K562 (cell line): Measurements from ENCODE around the gene SNRPD2. TPM values are rescaled to one million over a fixed set of nuclear protein-coding genes. Genes with fewer than 3 reads are reported as not detected.

Experiments used
- ATF7 ChIP-seq: fragments of 450-650 bp; IDR thresholded peaks from 2 replicates; pipeline ENCODE4 v1.7.1; 2014; ENCODE audit warnings: mild to moderate bottlenecking, moderate library complexity
- ESRRA ChIP-seq: fragments of 450-650 bp; IDR thresholded peaks from 2 replicates; pipeline ENCODE4 v1.6.1; 2014; ENCODE audit warnings: low read depth, mild to moderate bottlenecking, moderate library complexity, borderline replicate concordance
- KLF13 ChIP-seq: fragments of 450-650 bp; IDR thresholded peaks from 2 replicates; pipeline ENCODE4 v1.6.1; 2016; ENCODE audit warnings: missing genetic modification characterization, low read depth, mild to moderate bottlenecking, missing compliant biosample characterization, moderate library complexity, borderline replicate concordance
- NR2C2 ChIP-seq, 2 experiments: fragments of 200-800 bp in 1 of 2; sonication (Bioruptor generic) in 1 of 2; sonication (generic) in 1 of 2; formaldehyde crosslinking in 1 of 2; IDR thresholded peaks; 2 replicates each; pipeline versions ENCODE4 v1.6.1 to v1.8.0; 2016 to 2022; ENCODE audit warnings: mild to moderate bottlenecking in 1 of 2, missing compliant biosample characterization in 1 of 2, missing genetic modification characterization in 1 of 2, missing genetic modification reagents in 1 of 2
- POLR2B ChIP-seq: fragments of 450-650 bp; IDR thresholded peaks from 2 replicates; pipeline ENCODE4 v1.6.1; 2018; ENCODE audit warnings: low read depth; ENCODE audit not compliant: partially characterized antibody
- PRPF4 ChIP-seq: fragments of 200-400 bp; formaldehyde crosslinking; IDR thresholded peaks from one replicate; pipeline ENCODE4 v1.6.1; 2017; ENCODE audit warnings: low read length, low read depth, mild to moderate bottlenecking; ENCODE audit not compliant: insufficient read depth, poor library complexity, severe bottlenecking
- PTBP1 ChIP-seq: fragments of 200-400 bp; formaldehyde crosslinking; IDR thresholded peaks from 2 replicates; pipeline ENCODE4 v1.6.1; 2017; ENCODE audit warnings: low read depth, low read length
- RBM25 ChIP-seq: fragments of 200-400 bp; formaldehyde crosslinking; IDR thresholded peaks from 2 replicates; pipeline ENCODE4 v1.6.1; 2018; ENCODE audit warnings: low read length, low read depth, moderate library complexity; ENCODE audit not compliant: severe bottlenecking
- SAFB ChIP-seq: fragments of 200-400 bp; formaldehyde crosslinking; IDR thresholded peaks from 2 replicates; pipeline ENCODE4 v1.6.1; 2017; ENCODE audit warnings: low read depth, low read length, borderline replicate concordance
- TRIM28 ChIP-seq: fragments of 450-650 bp; IDR thresholded peaks from 2 replicates; pipeline ENCODE4 v1.6.1; 2017
- ZNF175 ChIP-seq: fragments of 200-800 bp; sonication (Bioruptor generic); IDR thresholded peaks from 2 replicates; pipeline ENCODE4 v1.6.1; 2016; ENCODE audit warnings: low read depth, mild to moderate bottlenecking, missing genetic modification characterization, missing compliant biosample characterization
- ZNF384 ChIP-seq: IDR thresholded peaks from 2 replicates; pipeline ENCODE4 v1.6.1; 2012; ENCODE audit warnings: low read depth, low read length, improper control_type of control experiment
- ZNF431 ChIP-seq: sonication (generic); formaldehyde crosslinking; IDR thresholded peaks from 2 replicates; pipeline ENCODE4 v1.8.0; 2022; ENCODE audit warnings: mild to moderate bottlenecking, missing genetic modification reagents
- polyA plus RNA-seq, 8 experiments: library from polyadenylated mRNA; depleted of rRNA in 4 of 8; stranded (reverse) in 5 of 8; unstranded in 3 of 8; fragments of >200 nt; fragmentation: Nextera tagmentation in 2 of 8; fragmentation: Illumina TruSeq in 1 of 8; extraction: Ambion mirVana in 2 of 8; extraction: Trizol in 1 of 8; gene quantifications; 2 replicates each; pipeline versions ENCODE4 v1.2.1 to v1.2.3, GENCODE V29; 2011 to 2014; ENCODE audit warnings: inconsistent platforms in 1 of 8, missing spikeins in 1 of 8
- total RNA-seq, 7 experiments: library from RNA; depleted of rRNA in 6 of 7; stranded (reverse); fragments of >200 nt in 6 of 7; fragmentation: Illumina TruSeq in 2 of 7; extraction: Trizol in 2 of 7; gene quantifications; 2 replicates each; pipeline versions ENCODE4 v1.2.1 to v1.2.3, GENCODE V29; 2011 to 2021; ENCODE audit warnings: low replicate concordance in 1 of 7
- TF ChIP-seq, protein P1 (sequence below): fragments of 450-650 bp; IDR thresholded peaks from 2 replicates; pipeline ENCODE4 v1.6.1; 2017; ENCODE audit warnings: antibody characterized with exemption, mild to moderate bottlenecking
- TF ChIP-seq, protein P2 (sequence below), 3 experiments: fragments of 200-800 bp in 1 of 3; fragments of 250-450 bp in 1 of 3; fragments of 450-650 bp in 1 of 3; sonication (Bioruptor Pico) in 1 of 3; sonication (Bioruptor generic) in 1 of 3; formaldehyde crosslinking in 1 of 3; IDR thresholded peaks; 2 replicates each; pipeline versions ENCODE4 v1.6.1 to v1.8.0; 2016 to 2022; ENCODE audit warnings: mild to moderate bottlenecking in 2 of 3, missing genetic modification characterization in 2 of 3, missing compliant biosample characterization in 1 of 3, moderate library complexity in 1 of 3
- TF ChIP-seq, protein P3 (sequence below), 2 experiments: IDR thresholded peaks; 2 replicates each; pipeline ENCODE4 v1.6.1; 2011; ENCODE audit warnings: borderline replicate concordance in 1 of 2, control low read depth in 1 of 2, low read depth in 1 of 2, low read length in 1 of 2, mild to moderate bottlenecking in 1 of 2, mixed read lengths in 1 of 2, moderate library complexity in 1 of 2; ENCODE audit not compliant: insufficient read depth in 1 of 2, insufficient read length in 1 of 2, poor library complexity in 1 of 2, severe bottlenecking in 1 of 2; ENCODE audit errors: extremely low read depth in 1 of 2

The SNRPD2 gene
- total and polyA plus RNA-seq, 9 of the 15 experiments (the other 6 are each of a cell fraction or from before 2014, with no cell fraction given) = 728 to 4,411 (median 1,029) TPM

DNA sequence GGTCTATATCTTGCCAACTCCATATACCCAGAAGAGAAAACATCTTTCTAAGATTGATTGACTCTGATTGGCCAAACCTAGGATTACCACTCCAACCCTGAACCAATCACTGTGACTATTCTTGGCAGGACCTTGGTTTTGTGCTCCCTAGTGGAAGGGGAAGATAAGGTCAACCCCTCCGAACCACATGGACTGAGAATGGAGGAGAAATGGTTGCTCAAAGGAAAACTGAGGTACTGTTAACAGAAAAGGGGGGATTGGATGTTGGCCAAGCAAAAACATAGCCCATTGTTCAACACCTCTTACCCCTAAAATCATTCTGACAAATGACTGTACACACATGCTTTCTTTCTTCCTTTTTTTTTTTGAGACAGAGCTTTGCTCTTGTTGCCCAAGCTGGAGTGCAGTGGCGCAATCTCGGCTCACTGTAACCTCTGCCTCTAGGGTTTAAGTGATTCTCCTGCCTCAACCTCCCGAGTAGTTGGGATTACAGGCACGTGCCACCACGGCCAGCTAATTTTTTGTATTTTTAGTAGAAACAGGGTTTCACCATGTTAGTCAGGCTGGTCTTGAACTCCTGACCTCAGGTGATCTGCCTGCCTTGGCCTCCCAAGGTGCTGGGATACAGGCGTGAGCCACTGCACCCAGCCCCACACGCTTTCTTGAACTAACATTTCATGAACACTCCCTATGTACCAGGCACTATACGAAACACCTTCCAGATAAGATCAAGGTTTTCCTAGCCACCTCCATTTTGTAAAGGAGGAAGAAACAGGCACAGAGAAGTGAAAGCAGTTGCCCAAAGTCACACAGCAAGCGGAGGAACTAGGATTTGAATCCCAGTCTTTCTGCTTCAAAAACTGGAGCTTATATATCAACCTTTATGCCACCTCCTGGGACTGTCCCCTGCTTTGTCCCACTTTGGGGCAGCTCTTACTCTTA lies 48.0 kb upstream of the SNRPD2 start (continued):
- TF ChIP-seq PTBP1 (peak; percentile 56; the same call in 1 of the 2 replicates), TRIM28 (no peak), KLF13 (no peak), ZNF175 (CRISPR knock-in tag) (0 out of 2 replicates have a peak, but pooled peaks have one; percentile 33), ZNF384 (no peak), ESRRA (peak; percentile 93), SAFB (no peak), NR2C2 (CRISPR knock-in tag; IDR thresholded peaks at IDR 0.05) (no peak), NR2C2 (tag; IDR thresholded peaks at IDR 0.05) (peak; percentile 95), ATF7 (peak; percentile 45; the same call in 1 of the 2 replicates), PRPF4 (no peak), ZNF431 (CRISPR knock-in tag) (no peak), POLR2B (peak; percentile 77), RBM25 (peak; percentile 96)
- TF ChIP-seq, protein P1, sequence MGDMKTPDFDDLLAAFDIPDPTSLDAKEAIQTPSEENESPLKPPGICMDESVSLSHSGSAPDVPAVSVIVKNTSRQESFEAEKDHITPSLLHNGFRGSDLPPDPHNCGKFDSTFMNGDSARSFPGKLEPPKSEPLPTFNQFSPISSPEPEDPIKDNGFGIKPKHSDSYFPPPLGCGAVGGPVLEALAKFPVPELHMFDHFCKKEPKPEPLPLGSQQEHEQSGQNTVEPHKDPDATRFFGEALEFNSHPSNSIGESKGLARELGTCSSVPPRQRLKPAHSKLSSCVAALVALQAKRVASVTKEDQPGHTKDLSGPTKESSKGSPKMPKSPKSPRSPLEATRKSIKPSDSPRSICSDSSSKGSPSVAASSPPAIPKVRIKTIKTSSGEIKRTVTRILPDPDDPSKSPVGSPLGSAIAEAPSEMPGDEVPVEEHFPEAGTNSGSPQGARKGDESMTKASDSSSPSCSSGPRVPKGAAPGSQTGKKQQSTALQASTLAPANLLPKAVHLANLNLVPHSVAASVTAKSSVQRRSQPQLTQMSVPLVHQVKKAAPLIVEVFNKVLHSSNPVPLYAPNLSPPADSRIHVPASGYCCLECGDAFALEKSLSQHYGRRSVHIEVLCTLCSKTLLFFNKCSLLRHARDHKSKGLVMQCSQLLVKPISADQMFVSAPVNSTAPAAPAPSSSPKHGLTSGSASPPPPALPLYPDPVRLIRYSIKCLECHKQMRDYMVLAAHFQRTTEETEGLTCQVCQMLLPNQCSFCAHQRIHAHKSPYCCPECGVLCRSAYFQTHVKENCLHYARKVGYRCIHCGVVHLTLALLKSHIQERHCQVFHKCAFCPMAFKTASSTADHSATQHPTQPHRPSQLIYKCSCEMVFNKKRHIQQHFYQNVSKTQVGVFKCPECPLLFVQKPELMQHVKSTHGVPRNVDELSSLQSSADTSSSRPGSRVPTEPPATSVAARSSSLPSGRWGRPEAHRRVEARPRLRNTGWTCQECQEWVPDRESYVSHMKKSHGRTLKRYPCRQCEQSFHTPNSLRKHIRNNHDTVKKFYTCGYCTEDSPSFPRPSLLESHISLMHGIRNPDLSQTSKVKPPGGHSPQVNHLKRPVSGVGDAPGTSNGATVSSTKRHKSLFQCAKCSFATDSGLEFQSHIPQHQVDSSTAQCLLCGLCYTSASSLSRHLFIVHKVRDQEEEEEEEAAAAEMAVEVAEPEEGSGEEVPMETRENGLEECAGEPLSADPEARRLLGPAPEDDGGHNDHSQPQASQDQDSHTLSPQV = peak; percentile 91
- TF ChIP-seq, protein P2, sequence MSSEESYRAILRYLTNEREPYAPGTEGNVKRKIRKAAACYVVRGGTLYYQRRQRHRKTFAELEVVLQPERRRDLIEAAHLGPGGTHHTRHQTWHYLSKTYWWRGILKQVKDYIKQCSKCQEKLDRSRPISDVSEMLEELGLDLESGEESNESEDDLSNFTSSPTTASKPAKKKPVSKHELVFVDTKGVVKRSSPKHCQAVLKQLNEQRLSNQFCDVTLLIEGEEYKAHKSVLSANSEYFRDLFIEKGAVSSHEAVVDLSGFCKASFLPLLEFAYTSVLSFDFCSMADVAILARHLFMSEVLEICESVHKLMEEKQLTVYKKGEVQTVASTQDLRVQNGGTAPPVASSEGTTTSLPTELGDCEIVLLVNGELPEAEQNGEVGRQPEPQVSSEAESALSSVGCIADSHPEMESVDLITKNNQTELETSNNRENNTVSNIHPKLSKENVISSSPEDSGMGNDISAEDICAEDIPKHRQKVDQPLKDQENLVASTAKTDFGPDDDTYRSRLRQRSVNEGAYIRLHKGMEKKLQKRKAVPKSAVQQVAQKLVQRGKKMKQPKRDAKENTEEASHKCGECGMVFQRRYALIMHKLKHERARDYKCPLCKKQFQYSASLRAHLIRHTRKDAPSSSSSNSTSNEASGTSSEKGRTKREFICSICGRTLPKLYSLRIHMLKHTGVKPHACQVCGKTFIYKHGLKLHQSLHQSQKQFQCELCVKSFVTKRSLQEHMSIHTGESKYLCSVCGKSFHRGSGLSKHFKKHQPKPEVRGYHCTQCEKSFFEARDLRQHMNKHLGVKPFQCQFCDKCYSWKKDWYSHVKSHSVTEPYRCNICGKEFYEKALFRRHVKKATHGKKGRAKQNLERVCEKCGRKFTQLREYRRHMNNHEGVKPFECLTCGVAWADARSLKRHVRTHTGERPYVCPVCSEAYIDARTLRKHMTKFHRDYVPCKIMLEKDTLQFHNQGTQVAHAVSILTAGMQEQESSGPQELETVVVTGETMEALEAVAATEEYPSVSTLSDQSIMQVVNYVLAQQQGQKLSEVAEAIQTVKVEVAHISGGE (CRISPR knock-in tag; IDR thresholded peaks at IDR 0.05) = peak in 1 of 3 experiments; percentile 64; a peak in 2 of 6 replicates
- TF ChIP-seq, protein P3, sequence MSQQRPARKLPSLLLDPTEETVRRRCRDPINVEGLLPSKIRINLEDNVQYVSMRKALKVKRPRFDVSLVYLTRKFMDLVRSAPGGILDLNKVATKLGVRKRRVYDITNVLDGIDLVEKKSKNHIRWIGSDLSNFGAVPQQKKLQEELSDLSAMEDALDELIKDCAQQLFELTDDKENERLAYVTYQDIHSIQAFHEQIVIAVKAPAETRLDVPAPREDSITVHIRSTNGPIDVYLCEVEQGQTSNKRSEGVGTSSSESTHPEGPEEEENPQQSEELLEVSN (IDR thresholded peaks at IDR 0.05; ENCODE audit: borderline replicate concordance in 1 of 2, extremely low read depth in 1 of 2, insufficient read depth in 1 of 2, insufficient read length in 1 of 2, low read depth in 1 of 2, low read length in 1 of 2, poor library complexity in 1 of 2, severe bottlenecking in 1 of 2) = peak in 1 of 2 experiments; percentile 56
